Mesothelial cell of epicardium (in vitro differentiated cells): ENCODE results near the gene RYR1. TPM values are rescaled to one million over a fixed set of nuclear protein-coding genes. Genes with fewer than 3 reads are reported as not detected.
"Not testable (repeated sequence)": the region's sequence is repeated elsewhere in the genome, so short reads cannot be mapped to it uniquely, and the experiment has no call there.

Source experiments
- DNase-seq, 2 experiments: peaks; one replicate each; pipeline ENCODE4 v3.0.0; 2021; ENCODE audit warnings: low spot score in 2 of 2; ENCODE audit not compliant: unreplicated experiment in 2 of 2
- H3K27ac Mint-ChIP-seq: 2 replicates; pipeline ENCODE4 v1.8.0; 2021; ENCODE audit warnings: mixed read lengths
- H3K27me3 Mint-ChIP-seq: 2 replicates; pipeline ENCODE4 v1.8.0; 2021; ENCODE audit warnings: low read depth, mixed read lengths
- H3K36me3 Mint-ChIP-seq: 2 replicates; pipeline ENCODE4 v1.8.0; 2021; ENCODE audit warnings: mixed read lengths
- H3K4me1 Mint-ChIP-seq: 2 replicates; pipeline ENCODE4 v1.8.0; 2021; ENCODE audit warnings: mixed read lengths
- H3K4me3 Mint-ChIP-seq: 2 replicates; pipeline ENCODE4 v1.8.0; 2021; ENCODE audit warnings: mild to moderate bottlenecking, moderate library complexity, mixed read lengths
- H3K9me3 Mint-ChIP-seq: 2 replicates; pipeline ENCODE4 v1.8.0; 2021; ENCODE audit warnings: mixed read lengths
- total RNA-seq: library from RNA; stranded (reverse); gene quantifications from 3 replicates; pipeline ENCODE4 v1.2.1, GENCODE V29; 2021
- TF ChIP-seq, protein P1 (sequence below): fragments of 200-600 bp; sonication (generic); IDR thresholded peaks from one replicate; pipeline ENCODE4 v1.5.0; 2021; ENCODE audit warnings: antibody characterized with exemption; ENCODE audit not compliant: unreplicated experiment

The RYR1 gene
- total RNA-seq, 1 donor from 2014 or later, result 0.27 TPM

DNA sequence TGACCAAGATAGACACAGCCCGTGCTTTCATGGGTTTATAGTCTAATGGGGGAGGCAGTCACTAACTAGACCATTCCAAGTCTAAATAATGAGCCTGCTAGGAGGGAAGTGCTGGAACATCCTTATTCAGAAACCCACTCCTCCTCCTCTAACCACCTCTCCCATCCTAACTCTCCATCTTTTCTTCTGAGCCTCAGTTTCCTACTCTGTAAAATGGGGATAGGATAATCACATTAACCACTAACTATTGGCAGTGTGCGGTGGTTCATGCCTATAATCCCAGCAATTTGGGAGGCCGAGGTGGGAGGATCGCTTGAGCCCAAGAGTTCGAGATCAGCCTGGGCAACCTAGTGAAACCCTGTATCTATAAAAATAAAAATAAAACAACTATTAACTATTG lies 115.6 kb downstream of the RYR1 start:
- Mint-ChIP-seq H3K4me1 (peaks cover 5% of the 10 kb centered on the region), H3K27me3 (no peaks in the 10 kb centered on the region), H3K36me3 (no peaks in the 10 kb centered on the region), H3K27ac (no peak overlapping the region), H3K9me3 (peaks cover 5% of the 10 kb centered on the region), H3K4me3 (no peak overlapping the region)
- no peak for DNase-seq
- TF ChIP-seq, protein P1, sequence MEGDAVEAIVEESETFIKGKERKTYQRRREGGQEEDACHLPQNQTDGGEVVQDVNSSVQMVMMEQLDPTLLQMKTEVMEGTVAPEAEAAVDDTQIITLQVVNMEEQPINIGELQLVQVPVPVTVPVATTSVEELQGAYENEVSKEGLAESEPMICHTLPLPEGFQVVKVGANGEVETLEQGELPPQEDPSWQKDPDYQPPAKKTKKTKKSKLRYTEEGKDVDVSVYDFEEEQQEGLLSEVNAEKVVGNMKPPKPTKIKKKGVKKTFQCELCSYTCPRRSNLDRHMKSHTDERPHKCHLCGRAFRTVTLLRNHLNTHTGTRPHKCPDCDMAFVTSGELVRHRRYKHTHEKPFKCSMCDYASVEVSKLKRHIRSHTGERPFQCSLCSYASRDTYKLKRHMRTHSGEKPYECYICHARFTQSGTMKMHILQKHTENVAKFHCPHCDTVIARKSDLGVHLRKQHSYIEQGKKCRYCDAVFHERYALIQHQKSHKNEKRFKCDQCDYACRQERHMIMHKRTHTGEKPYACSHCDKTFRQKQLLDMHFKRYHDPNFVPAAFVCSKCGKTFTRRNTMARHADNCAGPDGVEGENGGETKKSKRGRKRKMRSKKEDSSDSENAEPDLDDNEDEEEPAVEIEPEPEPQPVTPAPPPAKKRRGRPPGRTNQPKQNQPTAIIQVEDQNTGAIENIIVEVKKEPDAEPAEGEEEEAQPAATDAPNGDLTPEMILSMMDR, result no peak

DNA sequence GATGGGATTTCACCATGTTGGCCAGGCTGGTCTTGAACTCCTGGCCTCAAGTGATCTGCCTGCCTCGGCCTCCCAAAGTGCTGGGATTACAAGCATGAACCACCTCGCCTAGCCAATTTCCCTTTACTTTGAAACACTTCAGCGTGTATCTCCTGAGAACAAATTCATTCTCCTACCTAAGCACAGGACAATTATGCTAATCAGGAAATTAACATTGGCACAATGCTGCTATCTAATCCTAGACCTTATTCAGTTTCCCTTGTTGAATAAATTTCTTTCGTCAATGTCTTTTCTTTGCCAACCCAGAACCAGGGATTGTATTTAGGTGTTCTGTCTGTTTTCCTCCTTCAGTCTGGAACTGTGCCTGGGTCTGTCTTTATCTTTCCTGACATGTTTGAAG lies 116.5 kb downstream of the RYR1 start:
- TF ChIP-seq, protein P1, result no peak
- no peaks in the 10 kb centered on the region for H3K27me3 Mint-ChIP-seq
- DNase-seq, result no peak
- H3K4me1 Mint-ChIP-seq, result no peaks in the 10 kb centered on the region
- H3K9me3 Mint-ChIP-seq, result peaks cover 5% of the 10 kb centered on the region
- H3K36me3 Mint-ChIP-seq, result no peaks in the 10 kb centered on the region
- no peak overlapping the region for H3K4me3 Mint-ChIP-seq
- H3K27ac Mint-ChIP-seq, result no peak overlapping the region

DNA sequence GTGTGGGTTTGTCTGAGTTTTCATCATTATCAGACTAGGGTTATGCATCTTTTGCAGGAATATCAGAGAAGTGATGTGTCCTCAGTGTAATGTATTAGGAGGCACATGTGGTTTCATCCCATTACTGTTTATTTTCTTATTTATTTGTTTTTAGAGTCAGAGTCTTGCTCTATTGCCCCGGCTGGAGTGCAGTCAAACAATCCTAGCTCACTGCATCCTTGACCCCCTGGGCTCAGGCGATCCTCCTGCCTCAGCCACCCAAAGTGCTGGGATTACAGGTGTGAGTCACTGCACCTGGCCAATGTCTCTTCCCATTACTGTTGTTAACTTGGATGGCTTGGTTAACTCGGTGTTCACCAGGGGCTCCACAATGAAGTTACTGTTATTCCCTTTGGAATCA lies 116.9 kb downstream of the RYR1 start:
- Mint-ChIP-seq H3K9me3 (peaks cover 5% of the 10 kb centered on the region), H3K4me1 (no peaks in the 10 kb centered on the region), H3K27me3 (no peaks in the 10 kb centered on the region), H3K4me3 (no peak overlapping the region), H3K27ac (no peak overlapping the region), H3K36me3 (no peaks in the 10 kb centered on the region)
- no peak for DNase-seq
- TF ChIP-seq, protein P1, result no peak

DNA sequence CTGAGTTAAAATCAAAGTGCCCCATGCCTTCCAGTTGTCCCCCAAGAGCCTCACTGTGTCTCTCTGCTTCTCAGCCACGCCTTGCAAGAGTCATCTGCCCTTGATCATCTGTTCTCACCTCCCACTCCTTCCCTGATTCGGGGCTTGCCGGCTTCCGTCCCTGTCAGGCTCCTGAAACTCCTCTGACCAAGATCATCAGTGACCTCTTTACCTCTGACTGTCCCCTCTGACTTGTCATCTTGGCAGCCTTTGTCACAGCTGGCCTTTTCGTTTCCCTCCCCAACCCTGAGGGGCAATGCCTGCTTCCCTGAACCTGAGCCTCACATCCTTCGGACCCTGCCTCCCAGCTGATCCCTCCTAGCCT lies 117.9 kb downstream of the RYR1 start:
- Mint-ChIP-seq H3K4me3 (no peak overlapping the region), H3K9me3 (peaks cover 5% of the 10 kb centered on the region), H3K4me1 (no peaks in the 10 kb centered on the region), H3K36me3 (no peaks in the 10 kb centered on the region), H3K27ac (no peak overlapping the region), H3K27me3 (no peaks in the 10 kb centered on the region)
- TF ChIP-seq, protein P1, result no peak
- DNase-seq, result no peak

DNA sequence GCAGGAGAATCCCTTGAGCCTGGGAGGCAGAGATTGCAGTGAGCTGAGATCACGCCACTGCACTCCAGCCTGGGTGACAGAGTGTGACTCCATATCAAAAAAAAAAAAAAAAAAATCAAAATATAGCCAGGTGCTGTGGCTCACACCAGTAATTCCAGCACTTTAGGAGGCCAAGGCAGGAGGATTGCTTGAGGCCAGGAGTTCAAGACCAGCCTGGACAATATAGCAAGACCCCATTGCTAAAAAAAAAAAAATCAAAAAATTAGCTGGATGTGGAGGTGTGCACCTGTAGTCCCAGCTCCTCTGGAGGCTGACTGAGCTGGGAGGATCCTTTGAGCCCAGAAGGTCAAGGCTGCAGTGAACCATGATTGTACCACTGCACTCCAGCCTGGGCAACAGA lies 119.7 kb downstream of the RYR1 start:
- H3K36me3 Mint-ChIP-seq, H3K27ac Mint-ChIP-seq, H3K27me3 Mint-ChIP-seq, H3K4me1 Mint-ChIP-seq, H3K9me3 Mint-ChIP-seq, DNase-seq, H3K4me3 Mint-ChIP-seq: not testable (repeated sequence)

DNA sequence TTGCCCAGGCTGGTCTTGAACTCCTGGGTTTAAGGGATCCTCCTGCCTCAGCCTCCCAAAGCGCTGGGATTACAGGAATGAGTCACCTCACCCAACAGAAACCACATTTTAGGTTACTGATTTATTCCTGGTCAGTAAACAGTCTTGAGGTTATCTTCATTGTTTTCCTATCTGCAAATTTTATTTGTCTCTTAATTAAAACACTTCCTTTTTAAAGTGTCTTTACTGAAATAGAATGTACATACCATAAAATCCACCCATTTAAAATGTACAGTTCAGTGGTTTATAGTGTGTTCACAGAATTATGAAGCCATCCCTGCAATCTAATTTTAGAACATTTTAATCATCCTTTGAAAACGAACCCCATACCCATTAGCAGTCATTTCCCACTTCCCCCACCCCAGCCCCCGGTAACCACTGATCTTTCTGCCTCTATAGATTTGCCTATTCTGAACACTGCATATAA lies 121.2 kb downstream of the RYR1 start:
- no peak for DNase-seq
- TF ChIP-seq, protein P1, result no peak
- Mint-ChIP-seq H3K27ac (no peak overlapping the region), H3K27me3 (no peaks in the 10 kb centered on the region), H3K36me3 (no peaks in the 10 kb centered on the region), H3K4me1 (peaks cover under 1% of the 10 kb centered on the region), H3K9me3 (peaks cover 5% of the 10 kb centered on the region), H3K4me3 (no peak overlapping the region)
